ENCODE results near the gene CXorf65. TPM values are rescaled to one million over a fixed set of nuclear protein-coding genes. Genes with fewer than 3 reads are reported as not detected.
A peak's percentile ranks its signal among the peaks of the same experiment; 100 is the strongest.

Gene CXorf65
- total RNA-seq, 3 donors from 2014 or later: 2.7 TPM; not detected in 2

DNA sequence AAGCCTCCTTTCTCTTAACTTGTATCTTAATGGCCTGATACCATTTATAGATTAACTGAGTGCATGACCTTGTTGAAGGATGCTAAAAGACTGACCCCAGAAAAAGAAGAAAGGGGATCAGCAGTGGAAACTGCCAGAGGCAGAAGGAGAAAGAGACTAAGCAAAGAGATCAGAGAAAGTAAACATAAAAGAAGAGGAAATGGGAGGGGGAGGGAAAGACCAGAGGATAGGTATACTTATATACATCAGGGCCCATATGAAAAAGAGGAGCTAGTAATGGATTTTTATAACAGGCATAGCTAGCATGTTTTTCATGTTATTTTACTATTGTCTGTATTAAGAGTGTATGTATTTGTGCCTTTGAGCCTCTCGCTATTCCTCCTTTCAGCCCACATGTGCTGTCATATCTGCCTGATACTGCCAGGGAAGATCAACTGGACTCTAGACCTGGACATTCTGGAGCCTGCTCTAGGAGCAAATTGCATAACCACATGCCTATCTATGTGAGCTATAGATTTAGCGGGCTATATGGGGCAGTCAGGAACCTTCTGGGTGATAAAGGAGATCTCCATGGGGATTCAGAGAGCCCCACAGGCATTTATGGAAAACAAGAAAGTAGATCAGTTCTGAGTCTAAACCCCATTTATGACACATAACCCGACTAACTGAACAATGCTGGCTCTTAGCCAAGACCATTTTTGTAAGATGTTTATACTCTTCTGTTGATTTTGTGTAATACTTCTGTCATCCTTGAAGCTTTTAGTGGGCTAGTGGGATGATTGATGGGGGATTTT, 25.0 kb downstream of the CXorf65 start:
- Histone ChIP-seq H3K4me3 (no peak overlapping the region), H3K4me1 (ENCODE audit: low read depth) (no peaks in the 10 kb centered on the region), H3K36me3 (ENCODE audit: low read depth) (no peaks in the 10 kb centered on the region), H3K9me3 (no peaks in the 10 kb centered on the region)
- intact Hi-C loops (cut with DNase I, micrococcal nuclease): no loop called here
- TF ChIP-seq CTCF (IDR thresholded peaks at IDR 0.05): no peak
- ATAC-seq: no peak
- no peak for DNase-seq

DNA sequence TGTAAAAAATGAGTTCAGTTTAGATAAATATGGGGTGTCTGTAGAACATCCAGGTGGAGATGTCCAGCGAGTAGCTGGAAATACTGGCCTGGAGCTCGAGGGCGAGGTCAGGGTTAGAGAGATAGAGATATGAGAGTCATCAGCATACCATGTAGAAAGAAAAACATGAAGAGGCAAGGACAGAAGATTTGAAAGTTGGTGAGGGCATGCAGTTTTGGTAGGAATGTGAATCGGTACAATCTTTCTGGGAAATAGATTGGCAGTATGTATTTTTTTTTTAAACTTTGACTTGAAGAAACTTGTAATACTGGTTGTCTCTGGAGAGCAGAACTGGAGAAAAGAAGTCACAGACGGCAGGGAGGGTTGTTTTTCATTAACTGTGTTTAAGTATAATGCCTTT, 36.0 kb downstream of the CXorf65 start:
- no peaks in the 10 kb centered on the region for H3K4me1 ChIP-seq (ENCODE audit: low read depth)
- H3K4me3 ChIP-seq: no peak overlapping the region
- H3K9me3 ChIP-seq: no peaks in the 10 kb centered on the region
- TF ChIP-seq CTCF (IDR thresholded peaks at IDR 0.05): no peak
- no peak for ATAC-seq
- intact Hi-C loops (cut with DNase I, micrococcal nuclease): no loop called here
- no peak for DNase-seq
- H3K36me3 ChIP-seq (ENCODE audit: low read depth): no peaks in the 10 kb centered on the region

- Histone ChIP-seq H3K9me3 (no peaks in the 10 kb centered on the region), H3K4me1 (ENCODE audit: low read depth) (no peaks in the 10 kb centered on the region), H3K36me3 (ENCODE audit: low read depth) (no peaks in the 10 kb centered on the region), H3K4me3 (peak within 1 kb of the TSS; percentile 26)
- TF ChIP-seq CTCF (IDR thresholded peaks at IDR 0.05): no peak
- DNase-seq: peak; percentile 90 to 94 (median 91)
- peak; percentile 98 for ATAC-seq
- intact Hi-C loops (cut with DNase I, micrococcal nuclease): no loop called here
Measured at GRCh38 chrX:71068044-71068918, 38.3 kb downstream of the CXorf65 start, which contains the start of gene SNX12. Gene SNX12, minus strand, starts transcription at chrX:71068334. Its CDS starts 28 bp downstream, at chrX:71068306.

DNA sequence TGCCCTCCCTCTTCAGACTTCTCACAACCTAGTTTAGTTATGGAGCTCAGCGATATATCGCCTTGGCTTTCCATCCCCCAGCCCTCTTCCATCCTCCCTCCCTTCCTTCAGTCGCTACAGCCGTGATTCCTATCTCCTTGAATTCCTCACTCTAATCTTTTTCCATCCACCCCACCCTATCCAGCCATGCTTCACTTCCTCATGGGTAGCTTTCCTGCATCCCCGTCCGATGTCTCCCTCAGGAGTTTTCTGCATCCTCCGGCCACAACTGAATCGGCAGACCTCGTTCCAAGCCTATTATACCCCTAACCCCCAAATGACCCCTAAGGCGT, 38.9 kb downstream of the CXorf65 start:
- Histone ChIP-seq H3K4me1 (ENCODE audit: low read depth) (no peaks in the 10 kb centered on the region), H3K9me3 (no peaks in the 10 kb centered on the region), H3K4me3 (peak overlapping the region; percentile 26), H3K36me3 (ENCODE audit: low read depth) (no peaks in the 10 kb centered on the region)
- peak; percentile 29 for ATAC-seq
- TF ChIP-seq CTCF (IDR thresholded peaks at IDR 0.05): no peak
- intact Hi-C loops (cut with DNase I, micrococcal nuclease): no loop called here
- DNase-seq: no peak

DNA sequence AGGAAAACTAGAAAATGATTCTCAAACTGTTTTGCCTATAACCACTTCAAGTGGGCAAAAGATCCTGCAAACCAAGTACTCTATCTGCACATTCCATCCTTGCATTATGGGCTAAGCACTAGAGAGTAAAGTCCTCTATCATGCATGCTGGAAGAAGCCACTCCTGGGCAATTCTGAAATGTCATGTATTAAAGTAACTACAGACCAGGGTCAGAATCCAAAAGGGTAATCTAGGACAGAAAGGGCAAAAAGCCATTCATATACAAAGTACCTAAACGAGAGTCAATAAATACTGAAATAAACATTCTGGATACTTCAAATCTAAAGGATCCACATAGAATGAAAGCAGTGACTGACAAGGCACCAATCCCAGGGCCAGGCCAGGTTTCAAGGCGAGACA, 39.5 kb downstream of the CXorf65 start:
- H3K36me3 ChIP-seq (ENCODE audit: low read depth): no peaks in the 10 kb centered on the region
- ATAC-seq: no peak
- no peaks in the 10 kb centered on the region for H3K4me1 ChIP-seq (ENCODE audit: low read depth)
- intact Hi-C loops (cut with DNase I, micrococcal nuclease): no loop called here
- no peak overlapping the region for H3K4me3 ChIP-seq
- H3K9me3 ChIP-seq: no peaks in the 10 kb centered on the region
- no peak for DNase-seq
- TF ChIP-seq CTCF (IDR thresholded peaks at IDR 0.05): no peak

Measured in mucosa of descending colon (tissue), 3 donors.